GM21381 (cell line): ENCODE measurements around the gene TCF21.

Experiments
- ATAC-seq: cut with Tn5 transposase; IDR thresholded peaks from one replicate; pipeline ENCODE4 v1.9.1; 2021; ENCODE audit warnings: mild to moderate bottlenecking, moderate library complexity; ENCODE audit not compliant: unreplicated experiment

Gene TCF21

DNA sequence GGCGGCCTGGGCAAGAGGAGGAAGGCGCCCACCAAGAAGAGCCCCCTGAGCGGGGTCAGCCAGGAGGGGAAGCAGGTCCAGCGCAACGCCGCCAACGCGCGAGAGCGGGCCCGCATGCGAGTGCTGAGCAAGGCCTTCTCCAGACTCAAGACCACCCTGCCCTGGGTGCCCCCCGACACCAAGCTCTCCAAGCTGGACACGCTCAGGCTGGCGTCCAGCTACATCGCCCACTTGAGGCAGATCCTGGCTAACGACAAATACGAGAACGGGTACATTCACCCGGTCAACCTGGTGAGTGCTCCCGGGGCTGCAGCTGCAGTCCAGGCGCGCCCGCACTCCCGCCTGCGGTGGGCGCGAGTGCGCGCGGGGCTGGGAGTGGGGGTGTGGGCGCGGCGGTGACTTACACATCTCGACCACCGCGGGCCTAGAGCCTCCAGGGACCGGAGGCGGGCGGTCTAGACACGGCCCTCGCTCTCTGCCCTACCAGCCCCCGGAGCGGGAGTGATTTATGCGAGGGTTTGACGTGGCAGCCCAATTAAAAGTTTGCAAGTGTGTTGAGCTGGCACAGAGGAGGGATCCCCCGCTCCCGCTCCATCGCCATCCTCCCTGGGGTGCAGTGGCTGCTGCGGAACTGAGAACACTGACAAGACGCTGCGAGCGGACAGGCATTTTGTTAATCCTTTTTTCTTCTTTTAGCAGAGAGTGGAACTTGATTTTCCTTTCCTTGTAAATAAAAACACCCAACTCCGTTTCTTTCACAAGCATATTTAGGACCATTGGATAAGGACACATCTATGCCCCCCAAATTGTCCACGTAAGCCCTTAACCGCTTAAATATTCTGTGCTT, 867 bp downstream of the TCF21 start:
- ATAC-seq, result no peak

DNA sequence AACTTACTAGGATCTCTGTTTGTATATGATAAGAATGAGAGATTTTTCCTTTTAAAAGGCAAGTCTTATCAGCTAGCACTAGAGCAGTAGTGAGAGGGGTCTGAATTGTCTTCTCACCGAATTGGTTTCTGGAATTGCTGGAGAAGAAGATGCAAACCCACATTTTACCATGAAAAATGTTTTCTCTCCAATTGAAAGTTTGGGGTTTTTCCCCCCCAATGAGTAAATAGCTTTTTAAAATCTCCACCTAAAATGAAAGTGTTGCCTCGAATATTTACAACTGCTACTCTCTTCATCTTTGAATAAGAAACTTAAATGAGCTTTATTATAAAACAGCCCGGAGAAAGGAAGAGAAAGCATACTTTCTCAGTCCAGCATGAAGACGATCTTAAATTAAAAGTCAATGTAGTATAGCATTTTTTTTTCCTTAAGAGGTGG, 1.8 kb downstream of the TCF21 start:
- no peak for ATAC-seq

DNA sequence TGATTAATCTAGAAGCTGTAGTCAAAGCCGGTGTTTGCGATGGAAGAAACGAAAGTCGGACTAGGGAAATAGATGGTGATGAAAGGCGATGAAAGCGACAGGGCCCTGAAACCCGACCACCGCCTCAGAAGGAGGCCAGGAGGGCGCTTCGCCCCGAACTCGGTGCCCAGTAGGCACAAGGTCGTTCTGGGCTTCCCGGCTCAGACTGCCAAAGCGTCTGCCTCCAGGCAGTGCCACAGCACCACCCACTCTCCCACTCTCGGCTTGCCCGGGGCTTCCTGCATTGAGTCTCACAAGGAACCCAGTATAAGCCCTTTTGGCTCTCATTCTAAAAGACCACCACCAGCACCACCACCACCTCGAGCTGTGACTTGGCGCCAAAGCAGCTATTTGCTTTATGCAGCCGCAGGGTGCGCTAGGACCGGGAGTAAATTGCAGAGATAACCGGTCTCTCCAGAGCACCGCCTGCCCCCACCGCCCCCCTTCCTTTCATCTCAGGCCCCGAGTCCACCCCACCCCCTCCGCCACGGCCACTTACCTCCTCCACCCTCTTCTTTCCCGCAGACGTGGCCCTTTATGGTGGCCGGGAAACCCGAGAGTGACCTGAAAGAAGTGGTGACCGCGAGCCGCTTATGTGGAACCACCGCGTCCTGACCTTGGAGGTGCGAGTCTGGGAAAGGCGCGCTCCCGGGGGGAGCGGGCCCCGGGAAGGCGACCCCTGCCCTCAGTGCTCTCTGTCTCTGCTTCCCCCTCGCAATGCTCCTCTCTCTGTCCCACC, 2.4 kb downstream of the TCF21 start:
- ATAC-seq, result no peak

DNA sequence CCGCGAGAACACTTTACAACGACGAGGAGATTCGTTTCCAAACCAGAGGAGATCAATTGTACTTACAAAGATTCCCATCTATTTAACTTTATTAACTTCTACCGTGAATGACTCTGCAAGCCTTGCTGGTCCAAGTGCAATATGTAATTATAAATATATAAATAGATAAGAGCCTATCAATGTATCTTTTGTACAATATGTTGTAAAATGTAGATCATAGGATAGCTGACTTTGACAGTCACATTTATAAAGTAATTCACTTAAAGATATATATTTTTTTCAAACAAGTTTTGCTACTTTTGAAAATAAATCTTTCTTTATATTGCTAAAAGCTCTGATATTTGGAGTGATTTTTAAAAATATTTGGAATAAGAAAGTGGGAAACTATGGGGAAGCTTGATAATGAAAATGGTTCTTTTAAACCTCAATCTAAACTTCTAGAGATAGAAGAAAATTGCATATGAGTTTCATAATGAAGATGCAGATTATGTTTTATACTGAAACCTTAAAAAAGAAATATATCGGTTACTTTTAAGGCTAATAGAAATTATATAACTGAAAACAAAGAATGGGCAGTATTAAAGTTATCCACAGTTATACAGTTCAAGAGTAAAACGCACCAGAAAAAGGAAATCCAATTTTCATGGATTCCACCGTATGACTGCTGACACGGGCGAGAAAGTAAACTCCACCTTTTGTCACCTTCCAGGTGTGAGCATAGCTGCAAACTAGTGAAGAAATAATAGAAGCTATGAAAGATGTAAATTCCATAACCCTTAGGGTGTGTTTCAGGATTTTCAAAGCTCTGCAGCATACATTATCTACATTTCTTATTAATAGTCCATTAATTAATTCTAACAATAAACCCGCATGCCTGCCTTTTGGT, 3.3 kb downstream of the TCF21 start:
- ATAC-seq, result no peak

DNA sequence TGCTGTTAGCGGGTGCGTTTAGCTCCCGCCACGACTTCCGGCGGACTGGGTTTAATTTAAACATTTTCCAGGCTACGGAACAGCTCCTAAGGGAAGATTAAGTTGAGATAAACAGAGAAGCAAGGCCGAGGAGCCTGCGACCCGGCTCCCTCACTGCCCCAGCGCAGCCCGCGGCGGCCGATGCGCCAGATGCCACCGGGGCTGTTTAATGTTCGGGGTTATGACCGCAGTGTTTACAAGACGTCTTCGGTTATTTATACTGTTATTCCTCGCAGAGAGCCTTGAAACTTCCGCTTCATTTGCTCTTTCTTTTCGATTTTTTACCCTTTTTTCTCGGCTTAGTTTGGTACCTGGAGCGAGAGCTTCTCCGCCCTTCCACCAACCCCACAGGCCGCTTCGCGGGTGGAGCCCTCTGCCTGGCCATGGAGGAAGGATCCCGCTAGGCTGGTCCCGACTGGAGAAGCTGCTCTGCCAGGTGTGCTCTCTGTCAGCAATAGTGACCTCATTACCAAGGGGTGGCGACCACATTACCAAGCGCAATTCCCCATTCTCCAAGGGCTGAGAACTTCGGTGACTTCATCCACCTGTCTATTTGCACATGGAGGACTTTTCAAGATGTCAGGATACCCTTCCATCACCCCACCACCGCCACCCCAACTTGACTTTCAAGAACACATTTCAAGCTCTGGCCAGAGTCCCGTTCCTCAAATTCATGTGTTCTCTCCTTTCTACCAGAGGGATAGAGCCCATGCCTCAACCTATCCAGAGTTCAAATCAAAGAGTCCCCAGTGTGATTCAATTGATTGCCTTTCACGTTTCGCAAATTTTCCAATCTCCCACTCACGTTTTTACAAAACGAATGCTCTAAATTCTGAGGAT, 4.1 kb downstream of the TCF21 start:
- no peak for ATAC-seq

DNA sequence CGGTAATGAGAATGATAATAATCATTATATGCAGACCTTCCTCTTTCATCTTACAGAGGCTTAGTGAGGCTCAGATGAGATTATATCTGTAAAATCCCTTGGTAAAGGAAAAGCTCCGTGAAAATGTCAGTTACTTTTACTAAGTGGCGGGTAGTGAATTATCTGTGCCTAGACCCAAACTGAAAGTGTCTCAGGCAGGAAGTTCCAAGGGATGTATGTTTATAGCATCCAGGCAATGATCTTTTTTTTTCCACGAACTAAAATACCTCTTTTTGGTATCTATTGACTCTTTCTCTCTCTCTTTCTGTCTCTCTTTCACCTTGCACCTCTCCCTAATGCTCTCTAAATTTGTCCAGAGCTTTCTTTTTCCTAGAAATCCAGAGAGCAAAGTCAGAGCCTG, 5.0 kb downstream of the TCF21 start:
- ATAC-seq, result no peak

DNA sequence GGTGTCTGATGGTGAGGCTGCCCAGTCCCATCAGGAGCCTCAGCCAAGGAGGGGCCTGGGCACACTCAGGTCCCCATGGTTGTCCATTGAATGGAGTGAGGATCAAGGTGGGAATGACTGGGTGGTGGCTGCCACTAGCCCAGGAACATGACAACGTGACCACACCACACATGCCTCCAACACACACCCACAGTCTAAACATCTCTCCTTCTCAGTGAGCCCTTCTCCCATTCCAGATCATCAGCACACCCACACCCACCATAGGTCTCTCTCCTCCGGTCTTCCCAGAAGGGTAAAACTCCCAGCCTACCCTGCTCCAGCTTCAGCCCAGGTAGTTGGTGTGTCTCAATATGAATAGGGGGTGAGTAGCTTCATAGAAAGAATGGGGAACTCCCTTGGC, 5.5 kb downstream of the TCF21 start:
- no peak for ATAC-seq

DNA sequence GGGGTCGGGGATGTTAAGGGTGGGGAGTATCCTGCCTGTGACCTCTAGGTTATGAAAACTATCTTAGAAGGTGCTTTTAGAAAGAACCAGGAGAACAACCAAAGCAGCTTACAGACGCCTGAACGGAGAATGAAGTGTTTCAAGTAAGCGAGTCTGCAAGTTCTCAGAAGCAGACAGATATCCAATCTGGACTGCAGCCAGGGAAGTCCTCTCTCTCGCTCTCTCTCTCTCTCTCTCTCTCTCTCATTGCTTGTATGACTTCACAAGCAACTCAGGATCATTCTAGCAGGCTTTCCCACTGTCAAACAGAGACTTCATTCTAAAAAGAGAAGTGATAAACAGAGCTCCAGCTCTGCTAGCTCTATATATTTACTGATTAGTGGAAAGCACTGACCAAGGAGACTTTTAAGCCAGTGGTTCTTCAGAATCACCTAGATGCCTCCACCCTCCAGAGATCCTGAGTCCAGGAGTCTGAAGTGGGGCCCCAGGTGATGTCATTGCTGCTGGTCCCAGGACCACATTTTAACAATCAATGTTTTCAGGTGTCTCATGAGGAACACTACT, 6.0 kb downstream of the TCF21 start:
- ATAC-seq, result no peak

DNA sequence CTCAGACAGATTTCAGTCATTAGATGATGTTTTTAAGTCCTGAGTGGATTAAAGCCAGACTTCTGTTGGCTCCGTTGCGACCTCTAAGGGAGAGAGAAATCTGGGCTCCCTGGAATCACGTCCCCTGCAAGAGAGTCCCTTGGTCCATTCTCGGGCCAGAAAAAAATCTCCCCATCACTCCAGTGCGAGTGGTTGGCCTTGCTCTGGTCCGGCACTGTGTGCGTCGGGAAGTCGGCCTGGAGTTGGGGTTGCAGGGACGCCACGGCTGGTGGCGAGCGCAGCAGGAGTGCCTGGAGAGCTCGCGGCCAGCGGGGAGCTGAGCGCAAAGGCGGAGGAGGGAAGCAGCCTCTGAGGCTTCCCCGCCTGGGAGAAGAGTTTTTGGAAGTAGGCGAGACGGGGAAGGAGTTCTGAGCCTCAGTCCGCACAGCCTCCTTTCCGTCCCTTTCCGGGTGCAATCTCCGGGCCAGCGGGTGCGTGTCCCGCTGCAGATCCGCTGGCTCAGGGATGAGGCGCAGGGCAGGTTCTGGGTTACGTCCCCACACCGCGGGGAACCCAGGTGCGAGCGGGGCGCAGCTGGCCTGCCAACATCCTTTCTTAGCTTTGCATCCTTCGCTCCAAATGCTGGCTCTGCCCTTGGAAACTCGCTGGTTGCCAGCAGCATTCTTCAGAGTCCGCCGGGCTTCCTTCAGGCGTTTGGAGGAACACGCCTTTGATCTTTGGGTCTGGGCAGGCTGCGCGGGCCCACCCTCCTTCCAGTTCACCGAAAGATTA, 6.8 kb downstream of the TCF21 start:
- ATAC-seq, result no peak

DNA sequence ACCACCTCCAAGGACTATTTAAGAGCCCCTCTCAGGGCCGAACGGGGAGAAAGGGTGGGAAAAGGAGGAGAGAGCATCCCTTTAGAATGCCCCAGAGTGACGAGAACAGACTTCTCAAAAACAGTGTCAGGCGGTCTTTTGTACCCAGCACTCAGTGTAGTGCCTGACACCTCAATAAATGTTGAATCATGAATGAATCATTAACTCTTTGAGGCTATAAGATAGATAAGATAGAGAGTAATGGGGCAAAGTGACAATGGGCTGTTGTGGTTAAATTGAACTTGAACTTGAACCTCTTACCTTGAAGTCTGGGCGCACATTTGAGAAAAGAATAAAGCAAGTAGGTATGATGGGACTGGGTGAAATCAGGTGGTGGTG, 7.4 kb downstream of the TCF21 start:
- no peak for ATAC-seq

DNA sequence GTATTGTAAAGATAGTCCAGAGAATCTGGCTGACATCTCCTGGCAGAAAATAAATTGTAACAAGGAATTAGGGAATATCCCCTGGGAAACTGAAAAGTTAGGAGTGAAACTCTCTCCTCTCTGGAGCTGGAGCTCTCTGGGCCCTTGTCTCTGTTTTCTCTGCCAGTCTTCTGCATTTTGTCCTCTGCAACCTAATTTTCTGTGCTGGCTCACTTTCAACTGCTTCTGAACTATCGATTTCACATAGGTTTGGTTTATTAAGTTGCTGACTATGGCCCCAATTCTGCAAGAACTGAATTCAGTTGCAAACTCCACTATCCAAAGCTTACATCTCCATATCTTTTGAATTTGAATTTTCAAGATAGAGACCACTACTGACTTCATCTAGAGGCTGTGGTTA, 9.3 kb downstream of the TCF21 start:
- ATAC-seq, result no peak

DNA sequence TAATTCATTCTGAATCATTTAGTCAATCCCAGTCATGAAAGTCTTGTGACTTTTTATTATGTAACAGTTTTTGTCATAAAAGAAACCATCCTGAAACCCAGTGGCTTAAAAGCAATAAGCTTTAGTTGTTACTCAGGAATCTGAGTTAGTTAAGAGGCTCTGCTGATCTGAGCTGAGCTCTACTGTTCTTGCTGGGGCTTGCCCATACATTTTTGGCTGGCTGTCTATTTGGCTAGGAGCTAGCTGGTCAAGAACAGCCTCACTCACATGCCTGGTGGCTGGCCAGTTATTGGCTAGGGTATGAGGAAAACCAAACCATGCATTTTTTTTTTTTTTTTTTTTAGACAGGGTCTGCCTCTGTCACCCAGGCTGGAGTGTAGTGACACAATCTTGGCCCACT, 10.6 kb downstream of the TCF21 start:
- no peak for ATAC-seq

DNA sequence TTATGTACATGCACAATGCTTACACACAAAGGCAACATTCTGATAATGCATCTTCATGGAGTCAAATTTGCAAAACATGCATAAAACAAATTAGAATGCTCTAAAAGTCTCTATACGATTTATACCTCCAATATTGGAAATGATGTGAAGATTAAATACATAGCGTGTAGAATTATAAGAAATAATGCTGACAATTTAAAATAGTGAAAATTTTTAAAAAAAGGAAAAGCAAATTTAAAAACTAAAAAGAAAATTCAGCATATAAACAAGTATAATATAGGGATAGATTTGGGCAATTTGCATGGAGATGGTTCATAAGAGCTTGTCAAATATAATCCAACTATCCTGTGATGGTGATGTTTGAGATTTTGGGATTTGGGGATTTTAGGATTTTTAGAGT, 14.9 kb downstream of the TCF21 start:
- ATAC-seq, result no peak

DNA sequence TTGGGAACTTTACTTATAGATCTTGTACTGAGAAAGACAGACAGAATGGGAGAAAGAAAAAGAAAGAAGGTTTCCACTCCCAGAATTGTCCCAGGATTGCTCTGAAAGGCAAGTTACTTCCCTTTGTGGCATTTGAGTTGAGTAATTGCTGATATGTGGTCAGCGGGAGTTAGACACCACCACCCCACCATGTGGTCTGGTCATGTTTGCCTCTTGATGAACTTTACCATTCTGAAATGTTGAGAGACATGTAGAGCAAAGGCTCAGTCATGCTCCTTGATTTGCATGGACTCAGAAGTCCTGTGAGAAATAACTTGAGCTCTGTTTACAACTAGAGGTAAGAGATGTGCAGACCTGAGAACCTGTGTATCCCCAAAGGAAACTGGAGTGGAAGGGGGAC, 17.1 kb downstream of the TCF21 start:
- ATAC-seq, result no peak

DNA sequence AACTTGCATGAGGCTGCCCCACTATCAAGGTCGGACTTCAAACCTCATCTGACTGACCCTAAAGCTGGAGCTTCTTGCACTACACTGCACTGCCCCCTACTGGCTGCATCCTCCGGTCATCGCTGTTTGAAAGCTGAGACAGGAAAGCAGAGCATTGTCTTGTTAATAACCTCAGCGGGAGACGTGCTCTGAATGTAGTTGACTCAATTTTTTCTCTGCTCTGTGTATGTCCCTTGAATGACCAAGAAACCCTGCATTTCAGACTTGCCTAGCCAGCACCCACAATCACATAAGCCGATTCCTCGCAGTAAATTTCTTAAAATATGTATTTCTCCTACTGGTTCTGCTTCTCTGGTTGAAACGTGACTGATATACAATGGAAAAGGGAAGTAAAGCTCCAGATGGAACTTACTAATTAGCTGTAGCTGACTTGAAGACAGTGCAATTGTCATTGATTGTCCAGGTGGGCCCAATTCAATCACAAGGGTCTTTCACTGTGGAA, 27.8 kb downstream of the TCF21 start:
- ATAC-seq, result no peak

DNA sequence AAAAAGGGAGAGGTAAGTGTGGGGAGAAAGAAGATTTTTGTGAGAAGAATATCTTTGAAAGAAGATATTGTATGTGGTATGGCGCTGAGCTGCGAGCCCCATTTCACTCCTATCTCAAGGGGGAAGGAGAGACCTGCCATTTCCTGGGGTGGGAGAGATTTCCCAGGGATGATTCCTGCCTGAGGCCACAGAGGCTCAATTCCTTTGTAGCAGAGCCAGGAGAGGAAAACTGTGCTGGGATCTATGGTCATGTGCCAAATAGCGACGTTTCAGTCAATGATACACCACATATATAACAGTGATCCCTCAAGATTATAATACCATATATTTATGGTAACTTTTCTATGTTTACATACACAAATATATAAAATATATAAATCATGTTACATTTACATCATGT, 28.9 kb downstream of the TCF21 start:
- ATAC-seq, result no peak

DNA sequence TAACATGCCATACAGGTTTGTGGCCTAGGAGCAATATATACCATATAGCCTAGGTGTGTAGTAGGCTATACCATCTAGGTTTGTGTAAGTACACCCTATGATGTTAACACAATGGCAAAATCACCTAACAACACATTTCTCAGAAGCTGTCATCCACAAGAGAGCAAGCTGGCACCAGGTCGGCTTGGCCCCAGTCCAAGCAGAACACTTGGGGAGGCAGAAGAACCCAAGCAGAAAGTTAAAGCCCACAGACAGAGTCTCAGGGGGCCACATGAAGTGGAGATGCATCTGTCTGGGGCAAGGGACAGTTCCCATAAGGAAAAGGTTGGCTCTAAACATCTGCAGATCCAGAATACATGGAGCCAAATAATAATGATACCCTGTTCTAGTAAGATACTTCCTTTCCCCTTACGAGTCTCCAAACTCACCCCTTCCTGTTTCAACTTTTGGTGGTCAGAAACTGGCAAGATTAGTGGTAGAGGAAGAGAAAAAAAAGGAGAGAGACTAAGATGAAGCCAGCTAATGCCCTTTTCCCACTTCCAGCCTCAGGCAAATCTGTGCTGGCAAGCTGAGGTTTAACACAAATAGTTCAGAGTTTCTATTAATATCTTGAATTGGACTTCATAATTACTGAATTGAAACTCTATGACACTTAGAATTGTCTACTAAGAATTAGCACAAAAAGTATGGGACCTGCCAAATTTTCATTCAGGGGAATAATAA, 29.5 kb downstream of the TCF21 start:
- ATAC-seq, result no peak

DNA sequence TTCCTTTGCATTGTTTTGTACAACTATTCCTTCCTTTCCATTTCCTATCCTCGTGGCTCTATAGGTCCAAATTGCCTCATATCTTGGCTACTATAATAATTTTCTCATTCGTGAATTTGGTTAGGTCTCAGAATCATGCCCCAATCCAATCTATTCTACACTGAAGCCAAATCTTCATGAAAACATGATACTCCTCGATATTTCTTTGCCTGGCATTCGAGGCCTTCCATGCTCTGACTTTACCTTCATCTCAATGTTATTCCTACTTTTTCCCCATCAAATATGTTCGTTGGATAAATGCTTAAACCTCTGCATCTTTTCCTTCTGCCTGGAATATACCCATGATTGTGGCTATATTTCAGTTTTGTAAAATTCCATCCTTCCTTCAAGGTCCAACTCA, 30.4 kb downstream of the TCF21 start:
- ATAC-seq, result no peak
